Cardiac fibroblast (primary cell): ENCODE results near the gene KMT2C.
A peak's percentile ranks its signal among the peaks of the same experiment; 100 is the strongest.

Source experiments
- DNase-seq, 2 donors: peaks; one replicate each; pipeline versions ENCODE4 v3.0.0 to v3.0.0-alpha.2; 2010; ENCODE audit warnings: low read depth in 2 of 2
- H3K4me3 ChIP-seq, 2 donors: replicated peaks in 1 of 2; 1 replicate in 1 of 2; 2 replicates in 1 of 2; pipeline ENCODE4 v1.5.1; 2011; ENCODE audit warnings: low read depth in 2 of 2, low read length in 2 of 2, mild to moderate bottlenecking in 2 of 2, moderate library complexity in 1 of 2
- TF ChIP-seq, protein P1 (sequence below): IDR thresholded peaks from one replicate; pipeline ENCODE4 v1.5.1; 2011; ENCODE audit warnings: low read depth, mild to moderate bottlenecking, low read length, inconsistent platforms

KMT2C gene

DNA sequence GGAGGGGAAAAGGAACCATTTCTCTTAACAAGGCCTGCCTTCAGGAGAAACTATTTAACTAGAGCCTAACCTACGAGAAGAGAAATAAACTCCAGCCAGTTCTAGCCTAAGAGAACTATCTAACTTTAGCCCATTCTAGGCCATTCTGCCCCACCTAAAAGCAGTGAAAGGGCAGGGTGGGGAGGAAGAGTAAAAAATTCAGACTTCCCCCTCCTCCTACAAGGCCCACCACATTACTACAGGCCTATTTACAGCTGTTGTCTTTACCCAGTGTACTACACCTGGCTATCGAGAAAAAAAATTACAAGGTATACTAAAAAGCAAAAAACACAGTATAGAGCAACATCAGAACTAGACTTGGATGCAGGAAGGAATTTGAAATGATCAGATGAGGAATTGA is 93.0 kb downstream of the KMT2C start:
- no peak overlapping the region for H3K4me3 ChIP-seq
- no peak for DNase-seq
- TF ChIP-seq, protein P1, sequence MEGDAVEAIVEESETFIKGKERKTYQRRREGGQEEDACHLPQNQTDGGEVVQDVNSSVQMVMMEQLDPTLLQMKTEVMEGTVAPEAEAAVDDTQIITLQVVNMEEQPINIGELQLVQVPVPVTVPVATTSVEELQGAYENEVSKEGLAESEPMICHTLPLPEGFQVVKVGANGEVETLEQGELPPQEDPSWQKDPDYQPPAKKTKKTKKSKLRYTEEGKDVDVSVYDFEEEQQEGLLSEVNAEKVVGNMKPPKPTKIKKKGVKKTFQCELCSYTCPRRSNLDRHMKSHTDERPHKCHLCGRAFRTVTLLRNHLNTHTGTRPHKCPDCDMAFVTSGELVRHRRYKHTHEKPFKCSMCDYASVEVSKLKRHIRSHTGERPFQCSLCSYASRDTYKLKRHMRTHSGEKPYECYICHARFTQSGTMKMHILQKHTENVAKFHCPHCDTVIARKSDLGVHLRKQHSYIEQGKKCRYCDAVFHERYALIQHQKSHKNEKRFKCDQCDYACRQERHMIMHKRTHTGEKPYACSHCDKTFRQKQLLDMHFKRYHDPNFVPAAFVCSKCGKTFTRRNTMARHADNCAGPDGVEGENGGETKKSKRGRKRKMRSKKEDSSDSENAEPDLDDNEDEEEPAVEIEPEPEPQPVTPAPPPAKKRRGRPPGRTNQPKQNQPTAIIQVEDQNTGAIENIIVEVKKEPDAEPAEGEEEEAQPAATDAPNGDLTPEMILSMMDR: no peak

DNA sequence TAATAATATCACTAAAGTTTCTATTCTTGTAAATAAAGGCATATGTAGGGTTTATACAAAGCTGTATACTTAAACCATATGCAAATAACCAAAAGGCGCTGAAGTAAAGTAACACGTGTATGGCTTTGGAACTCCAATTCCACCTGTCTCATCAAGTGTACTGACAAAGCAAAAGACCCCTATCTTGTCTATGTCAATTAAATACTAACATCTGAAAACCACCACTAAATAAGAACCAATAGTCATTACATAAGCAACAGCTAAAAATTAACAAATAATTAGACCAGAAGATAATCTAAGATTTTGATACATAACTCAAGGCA is 93.9 kb downstream of the KMT2C start:
- no peak overlapping the region for H3K4me3 ChIP-seq
- DNase-seq: no peak
- TF ChIP-seq, protein P1: no peak

DNA sequence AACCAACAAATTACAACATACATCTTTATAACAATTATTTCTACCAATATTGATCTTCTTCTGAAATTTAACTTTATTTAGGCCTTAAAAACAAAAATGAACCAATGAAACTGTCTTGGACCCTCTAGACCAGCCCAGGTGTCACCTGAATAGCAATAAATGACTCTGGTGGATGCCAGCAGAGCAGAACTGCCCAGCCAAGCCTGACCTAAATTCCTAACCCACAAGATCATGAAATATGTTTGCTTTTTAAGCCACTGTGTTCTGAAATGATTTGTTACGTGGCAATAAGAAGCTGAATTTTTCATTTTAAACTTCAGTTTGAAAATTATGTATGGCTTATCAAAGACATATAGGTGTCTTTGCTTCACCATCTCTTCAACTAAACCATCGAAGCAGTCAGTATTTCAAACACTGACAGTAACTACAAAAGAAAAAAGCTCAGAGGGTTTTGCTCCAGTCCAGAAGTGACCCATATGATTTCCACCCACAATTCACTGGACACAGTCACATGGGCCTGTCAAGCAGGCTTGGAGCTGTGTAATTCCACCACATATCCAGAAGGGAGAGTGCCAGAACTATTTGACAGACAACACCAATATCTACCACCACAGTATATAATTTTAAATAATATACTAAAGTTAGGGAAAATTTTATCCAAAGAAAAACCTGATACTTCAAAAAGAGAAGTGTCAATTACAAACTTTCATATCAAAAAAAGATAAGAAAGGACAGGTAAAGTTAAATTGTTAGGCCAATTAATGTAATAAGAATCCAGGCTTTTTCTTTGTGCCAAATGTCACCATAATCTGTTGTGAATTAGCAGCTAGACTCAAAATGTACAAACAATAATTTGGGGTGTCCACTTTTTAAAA is 94.5 kb downstream of the KMT2C start:
- TF ChIP-seq, protein P1: peak; percentile 58
- DNase-seq: peak; percentile 77 to 78
- H3K4me3 ChIP-seq: no peak overlapping the region

DNA sequence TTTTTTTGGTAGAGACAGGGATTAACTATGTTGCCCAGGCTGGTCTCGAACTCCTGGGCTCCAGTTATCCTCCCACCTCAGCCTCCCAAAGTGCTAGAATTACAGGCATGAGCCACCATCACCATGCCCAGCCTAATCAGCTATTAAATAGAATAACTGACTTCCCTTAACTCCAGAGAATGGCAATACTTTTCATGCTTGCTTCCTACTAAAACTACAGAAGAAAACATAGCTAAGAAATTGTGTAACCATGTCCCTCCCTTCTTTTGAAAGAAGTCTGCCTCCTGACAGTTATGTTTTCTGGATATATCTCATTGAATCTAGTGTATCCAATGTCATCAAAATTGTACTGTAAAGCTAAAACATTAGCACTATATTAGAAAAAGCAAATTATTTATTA is 95.6 kb downstream of the KMT2C start:
- TF ChIP-seq, protein P1: no peak
- no peak overlapping the region for H3K4me3 ChIP-seq
- DNase-seq: no peak

DNA sequence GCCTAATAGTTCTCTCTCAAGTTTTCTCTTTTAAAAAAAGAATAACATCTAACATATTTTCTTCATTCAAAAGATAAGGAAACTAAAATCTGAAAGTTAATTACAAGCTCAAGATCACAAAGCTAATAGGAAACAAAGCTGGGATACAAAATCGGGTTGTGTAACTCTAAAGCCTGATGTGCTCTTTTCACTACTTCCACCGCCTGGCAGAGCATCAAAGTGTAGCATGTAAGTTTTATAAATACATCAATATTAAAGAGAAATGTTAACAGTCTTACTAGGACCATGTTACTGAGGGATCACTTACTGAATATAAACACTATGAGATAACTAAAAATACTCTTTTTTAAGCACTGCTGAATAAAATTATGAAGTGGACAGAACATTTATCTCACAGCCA is 97.2 kb downstream of the KMT2C start:
- TF ChIP-seq, protein P1: no peak
- DNase-seq: peak in 1 of 2 donors; percentile 21
- no peak overlapping the region for H3K4me3 ChIP-seq

DNA sequence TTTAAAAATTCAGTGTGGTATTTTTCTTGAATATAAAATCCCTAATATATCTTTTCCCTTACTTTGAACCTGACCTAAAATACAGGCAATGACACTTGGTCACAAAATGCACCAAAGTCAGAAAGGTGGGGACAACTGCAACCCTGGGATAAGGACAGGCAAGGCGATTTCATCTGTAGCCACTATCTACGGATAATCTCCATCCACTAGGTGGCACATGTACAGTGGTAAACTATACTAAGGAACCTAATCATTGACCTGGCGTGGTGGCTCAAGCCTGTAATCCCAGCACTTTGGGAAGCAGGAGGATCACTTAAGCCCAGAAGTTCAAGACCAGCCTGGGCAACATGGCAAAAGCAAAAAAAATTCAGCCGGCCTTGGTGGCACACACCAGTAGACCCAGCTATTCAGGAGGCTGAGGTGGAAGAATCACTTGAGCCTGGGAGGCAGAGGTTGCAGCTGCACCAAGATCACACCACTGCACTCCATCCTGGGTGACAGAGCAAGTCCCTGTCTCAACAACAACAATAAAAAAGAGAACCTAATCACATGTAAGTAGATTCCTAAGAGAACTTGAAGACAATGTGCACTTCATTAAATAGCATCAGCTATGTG is 98.9 kb downstream of the KMT2C start:
- no peak overlapping the region for H3K4me3 ChIP-seq
- TF ChIP-seq, protein P1: peak; percentile 42
- peak; percentile 40 to 67 for DNase-seq
